Natural killer cell treated with Interleukin-12 subunit alpha and Interleukin-12 subunit beta and Interleukin-15 and Interleukin-18, amount 100 ng/mL, for 72 hours (primary cell): ENCODE results near the gene LZTR1. TPM values are rescaled to one million over a fixed set of nuclear protein-coding genes. Genes with fewer than 3 reads are reported as not detected.

ENCODE experiments used
- ATAC-seq, 2 donors: fragments of 150-1000 bp; cut with Tn5 transposase in 1 of 2; sonication (Bioruptor Pico), chemical (Tn5 transposase) in 1 of 2; 2 replicates each; pipeline ENCODE4 v1.10.0; 2021
- DNase-seq: peaks from one replicate; pipeline ENCODE4 v3.0.0; 2022; ENCODE audit warnings: low spot score
- H3K27ac Mint-ChIP-seq, 2 donors: 1 replicate in 1 of 2; 2 replicates in 1 of 2; pipeline ENCODE4 v1.8.0; 2022; ENCODE audit warnings: mixed read lengths in 2 of 2, mild to moderate bottlenecking in 1 of 2, moderate library complexity in 1 of 2
- H3K27me3 Mint-ChIP-seq, 2 donors: 1 replicate in 1 of 2; 2 replicates in 1 of 2; pipeline ENCODE4 v1.8.0; 2022; ENCODE audit warnings: mixed read lengths in 2 of 2
- H3K36me3 Mint-ChIP-seq: one replicate; pipeline ENCODE4 v1.8.0; 2022; ENCODE audit warnings: mixed read lengths
- H3K4me1 Mint-ChIP-seq, 2 donors: 1 replicate in 1 of 2; 2 replicates in 1 of 2; pipeline ENCODE4 v1.8.0; 2022; ENCODE audit warnings: low read depth in 2 of 2, mixed read lengths in 2 of 2, mild to moderate bottlenecking in 1 of 2
- H3K4me3 Mint-ChIP-seq: one replicate; pipeline ENCODE4 v1.8.0; 2022; ENCODE audit warnings: mixed read lengths
- H3K9me3 Mint-ChIP-seq: 2 replicates; pipeline ENCODE4 v1.8.0; 2022; ENCODE audit warnings: mixed read lengths
- total RNA-seq, 2 donors: library from RNA; stranded (reverse); gene quantifications; one replicate each; pipeline ENCODE4 v1.2.3, GENCODE V29; 2022

The LZTR1 gene
- total RNA-seq, 2 donors from 2014 or later, result 76.2 to 133 TPM

DNA sequence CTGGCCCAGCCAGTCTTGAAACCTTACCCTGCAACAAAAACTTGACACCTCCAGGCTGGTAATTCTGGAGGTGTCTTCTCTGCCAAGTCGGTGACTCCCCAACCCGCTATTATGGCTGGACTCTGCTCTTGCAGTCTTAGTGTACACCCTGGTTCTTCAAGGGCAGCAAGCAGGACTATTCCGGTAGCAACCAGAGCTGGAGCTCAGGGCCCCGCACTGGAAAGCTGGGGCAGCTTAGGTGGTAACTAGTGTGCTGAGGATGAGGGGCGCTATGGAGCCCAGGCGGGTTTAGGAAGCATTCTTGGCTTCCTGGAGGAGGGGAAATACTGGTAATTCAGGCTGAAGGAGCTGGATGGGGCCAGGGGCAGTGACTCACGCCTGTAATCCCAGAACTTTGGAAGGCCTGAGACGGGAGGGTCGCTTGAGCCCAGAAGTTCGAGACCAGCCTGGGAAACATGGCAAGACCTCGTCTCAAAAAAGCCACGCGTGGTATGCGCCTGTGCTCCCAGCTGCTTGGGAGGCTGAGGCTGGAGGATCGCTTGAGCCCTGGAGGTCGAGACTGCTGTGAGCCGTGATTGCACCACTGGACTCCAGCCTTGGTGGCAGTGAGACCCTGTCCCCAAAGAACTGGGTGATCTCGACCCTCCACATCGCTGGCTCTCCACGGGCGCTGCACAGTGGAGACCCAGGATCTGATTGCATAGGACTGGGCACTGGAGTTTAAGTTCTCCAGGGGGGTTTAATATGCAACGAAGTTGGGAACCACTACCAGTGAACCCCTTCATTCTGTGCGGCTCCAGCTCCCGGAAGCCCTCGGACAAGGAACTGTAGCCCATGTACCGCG is 25.6 kb upstream of the LZTR1 start:
- H3K36me3 Mint-ChIP-seq, result no peaks in the 10 kb centered on the region
- no peak for DNase-seq
- H3K4me1 Mint-ChIP-seq, result peaks cover 6 to 21% of the 10 kb centered on the region in 2 donors
- no peaks in the 10 kb centered on the region for H3K27me3 Mint-ChIP-seq
- peak in 1 of 2 donors; percentile 33 for ATAC-seq
- no peak overlapping the region for H3K4me3 Mint-ChIP-seq
- no peaks in the 10 kb centered on the region for H3K9me3 Mint-ChIP-seq
- H3K27ac Mint-ChIP-seq, result no peak overlapping the region

DNA sequence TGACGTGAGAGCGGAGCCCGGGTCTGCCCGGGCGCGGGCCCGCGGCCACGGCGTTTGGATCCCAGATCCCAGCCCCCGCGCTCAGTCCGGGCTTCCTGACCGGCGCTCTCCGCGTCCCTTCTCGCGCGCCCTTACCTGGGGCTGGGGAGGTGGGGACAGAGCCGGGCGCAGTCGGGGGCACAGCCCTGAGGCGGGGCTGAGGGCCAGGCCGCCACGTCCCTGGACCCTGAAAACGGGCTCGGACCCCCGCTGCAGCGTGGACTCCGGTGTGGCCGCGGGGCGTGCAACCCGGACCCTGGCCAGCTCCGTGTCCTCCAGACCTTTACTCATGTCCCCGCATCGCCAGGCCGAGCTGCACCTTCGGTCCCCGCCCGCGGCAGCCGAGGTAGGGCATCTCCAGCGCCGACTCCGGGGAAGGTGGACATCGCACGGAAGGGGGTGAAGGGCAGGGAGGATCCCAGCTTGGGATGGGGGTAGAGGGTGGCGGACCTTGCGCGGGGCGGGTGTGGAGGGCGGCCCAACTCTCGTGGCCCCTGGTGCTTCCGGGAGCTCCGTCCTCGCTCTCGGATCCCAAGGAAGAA is 24.9 kb upstream of the LZTR1 start:
- H3K36me3 Mint-ChIP-seq, result no peaks in the 10 kb centered on the region
- peaks cover 6 to 26% of the 10 kb centered on the region in 2 donors for H3K4me1 Mint-ChIP-seq
- peak overlapping the region; percentile 53 for H3K4me3 Mint-ChIP-seq
- DNase-seq, result no peak
- H3K27ac Mint-ChIP-seq, result peak overlapping the region in 1 of 2 donors; percentile 61
- H3K9me3 Mint-ChIP-seq, result no peaks in the 10 kb centered on the region
- H3K27me3 Mint-ChIP-seq, result no peaks in the 10 kb centered on the region
- ATAC-seq, result peak; percentile 39 to 50

DNA sequence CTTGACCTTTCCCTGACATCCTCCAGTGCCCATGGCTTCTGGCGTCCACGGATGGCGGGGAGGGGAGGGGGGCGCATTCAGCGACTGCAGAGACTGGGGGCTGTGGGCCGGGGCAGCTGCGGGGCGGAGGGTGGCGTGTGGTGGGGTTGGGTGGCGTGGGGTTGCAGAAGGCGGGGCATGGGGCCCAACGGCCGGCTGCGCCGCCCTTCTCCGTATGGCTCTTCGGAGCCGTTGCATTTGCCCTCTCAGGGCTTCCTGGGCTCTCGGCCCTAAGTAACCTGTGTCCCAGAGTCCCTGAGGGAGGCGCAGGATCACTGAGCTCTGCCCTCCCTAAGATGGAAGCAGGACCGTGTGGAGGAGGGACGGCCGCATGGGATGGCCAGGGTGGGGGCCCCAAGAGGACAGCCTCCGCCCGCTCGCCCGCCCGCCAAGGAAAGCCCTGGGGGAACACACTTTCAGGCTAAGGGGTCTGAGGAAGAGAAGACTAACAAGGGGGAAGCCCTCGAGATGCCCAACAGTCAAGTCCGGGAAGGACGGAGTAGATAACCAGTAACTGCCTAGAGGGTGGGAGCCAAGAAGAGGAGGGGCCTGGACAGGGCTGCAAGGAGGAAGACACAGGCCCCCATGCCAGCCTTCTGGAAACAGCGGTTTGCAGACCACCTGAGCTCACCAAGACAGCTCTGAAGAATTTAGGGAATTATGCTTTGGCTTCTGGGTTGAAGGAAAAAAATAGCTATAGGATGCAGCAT is 24.2 kb upstream of the LZTR1 start:
- Mint-ChIP-seq H3K4me3 (peak overlapping the region; percentile 53), H3K4me1 (peaks cover 6 to 22% of the 10 kb centered on the region in 2 donors), H3K27ac (peak overlapping the region in 1 of 2 donors; percentile 61), H3K9me3 (no peaks in the 10 kb centered on the region), H3K27me3 (no peaks in the 10 kb centered on the region), H3K36me3 (no peaks in the 10 kb centered on the region)
- ATAC-seq, result peak; percentile 54 to 83
- DNase-seq, result no peak

DNA sequence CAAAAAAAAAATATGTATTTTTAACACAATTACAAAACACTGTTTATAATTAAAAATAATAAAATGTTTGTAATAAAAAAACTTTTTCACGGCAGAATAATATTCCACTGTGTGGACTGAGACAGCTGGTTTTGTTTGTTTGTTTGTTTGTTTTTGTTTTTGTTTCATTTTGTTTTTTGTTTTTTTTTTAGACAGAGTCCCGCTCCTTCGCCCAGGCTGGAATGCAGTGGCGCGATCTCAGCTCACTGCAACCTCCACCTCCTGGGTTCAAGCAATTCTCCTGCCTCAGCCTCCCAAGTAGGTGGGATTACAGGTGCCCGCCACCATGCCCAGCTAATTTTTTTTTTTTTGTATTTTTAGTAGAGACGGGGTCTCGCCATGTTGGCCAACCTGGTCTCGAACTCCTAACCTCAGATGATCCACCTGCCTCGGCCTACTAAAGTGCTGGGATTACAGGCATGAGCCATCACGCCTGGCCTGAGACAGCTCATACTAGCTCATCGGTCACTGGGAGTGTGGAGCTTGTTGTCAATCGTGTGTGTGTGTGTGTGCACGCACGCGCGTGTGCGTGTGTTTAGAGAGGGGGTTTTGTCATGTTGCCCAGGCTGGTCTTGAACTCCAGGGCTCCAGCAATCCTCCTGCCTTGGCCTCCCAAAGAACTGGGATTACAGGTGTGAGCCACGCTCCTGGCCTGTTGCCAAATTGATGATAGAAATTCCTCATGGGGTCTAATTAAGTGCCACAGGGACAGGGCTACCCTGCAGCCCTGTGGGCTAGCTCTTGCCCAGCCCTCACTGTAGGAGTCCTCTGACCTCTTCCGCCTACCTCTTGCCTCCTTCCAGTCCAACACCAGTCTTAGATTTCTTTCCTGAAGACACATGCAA is 22.3 kb upstream of the LZTR1 start:
- no peak for ATAC-seq
- Mint-ChIP-seq H3K27ac (no peak overlapping the region), H3K4me3 (no peak overlapping the region), H3K9me3 (no peaks in the 10 kb centered on the region), H3K4me1 (peaks cover 11 to 23% of the 10 kb centered on the region in 2 donors), H3K36me3 (no peaks in the 10 kb centered on the region), H3K27me3 (peaks cover 7 to 8% of the 10 kb centered on the region in 2 donors)
- DNase-seq, result no peak

DNA sequence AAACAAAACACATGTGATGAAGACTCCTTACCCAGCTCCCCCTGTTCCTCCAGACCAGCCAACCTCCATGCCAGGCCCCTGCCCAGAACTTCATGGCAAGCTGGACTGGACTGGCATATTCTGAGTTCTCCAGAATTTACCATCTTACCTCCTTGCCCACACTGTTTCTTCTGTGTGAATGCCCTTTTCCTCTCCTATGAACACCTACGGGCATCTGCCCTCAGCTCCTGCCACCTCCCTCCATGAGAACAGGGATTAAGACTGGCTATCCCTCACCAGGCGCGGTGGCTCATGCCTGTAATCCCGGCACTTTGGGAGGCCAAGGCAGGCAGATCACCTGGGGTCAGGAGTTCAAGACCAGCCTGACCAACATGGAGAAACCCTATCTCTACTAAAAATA is 21.5 kb upstream of the LZTR1 start:
- ATAC-seq (no peak), DNase-seq (no peak)
- H3K27me3 Mint-ChIP-seq, result peaks cover 7 to 8% of the 10 kb centered on the region in 2 donors
- H3K27ac Mint-ChIP-seq, result no peak overlapping the region
- H3K9me3 Mint-ChIP-seq, result no peaks in the 10 kb centered on the region
- no peaks in the 10 kb centered on the region for H3K36me3 Mint-ChIP-seq
- no peak overlapping the region for H3K4me3 Mint-ChIP-seq
- peaks cover 11 to 23% of the 10 kb centered on the region in 2 donors for H3K4me1 Mint-ChIP-seq

DNA sequence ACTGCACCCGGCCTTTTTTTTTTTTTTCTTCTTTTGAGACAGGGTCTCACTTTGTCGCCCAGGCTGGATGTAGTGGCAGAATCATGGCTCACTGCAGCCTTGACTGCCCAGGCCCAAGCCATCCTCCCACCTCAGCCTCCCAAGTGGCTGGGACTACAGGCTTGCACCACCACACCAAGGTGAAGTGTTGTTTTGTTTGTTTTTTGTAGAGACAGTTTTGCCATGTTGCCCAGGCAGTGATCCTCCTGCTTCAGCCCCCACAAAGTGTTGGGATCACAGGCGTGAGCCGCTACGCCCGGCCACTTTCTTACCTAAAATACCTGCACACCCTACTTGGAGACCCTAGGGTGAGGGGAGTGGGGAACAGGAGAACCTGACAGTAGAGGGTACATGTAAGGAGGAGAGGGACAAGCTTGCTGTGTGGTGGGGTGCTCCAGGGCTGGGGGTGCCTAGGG is 19.6 kb upstream of the LZTR1 start:
- Mint-ChIP-seq H3K9me3 (no peaks in the 10 kb centered on the region), H3K4me1 (peaks cover 11 to 21% of the 10 kb centered on the region in 2 donors), H3K36me3 (no peaks in the 10 kb centered on the region), H3K27me3 (peaks cover 7 to 8% of the 10 kb centered on the region in 2 donors), H3K4me3 (no peak overlapping the region), H3K27ac (no peak overlapping the region)
- ATAC-seq (no peak), DNase-seq (no peak)

DNA sequence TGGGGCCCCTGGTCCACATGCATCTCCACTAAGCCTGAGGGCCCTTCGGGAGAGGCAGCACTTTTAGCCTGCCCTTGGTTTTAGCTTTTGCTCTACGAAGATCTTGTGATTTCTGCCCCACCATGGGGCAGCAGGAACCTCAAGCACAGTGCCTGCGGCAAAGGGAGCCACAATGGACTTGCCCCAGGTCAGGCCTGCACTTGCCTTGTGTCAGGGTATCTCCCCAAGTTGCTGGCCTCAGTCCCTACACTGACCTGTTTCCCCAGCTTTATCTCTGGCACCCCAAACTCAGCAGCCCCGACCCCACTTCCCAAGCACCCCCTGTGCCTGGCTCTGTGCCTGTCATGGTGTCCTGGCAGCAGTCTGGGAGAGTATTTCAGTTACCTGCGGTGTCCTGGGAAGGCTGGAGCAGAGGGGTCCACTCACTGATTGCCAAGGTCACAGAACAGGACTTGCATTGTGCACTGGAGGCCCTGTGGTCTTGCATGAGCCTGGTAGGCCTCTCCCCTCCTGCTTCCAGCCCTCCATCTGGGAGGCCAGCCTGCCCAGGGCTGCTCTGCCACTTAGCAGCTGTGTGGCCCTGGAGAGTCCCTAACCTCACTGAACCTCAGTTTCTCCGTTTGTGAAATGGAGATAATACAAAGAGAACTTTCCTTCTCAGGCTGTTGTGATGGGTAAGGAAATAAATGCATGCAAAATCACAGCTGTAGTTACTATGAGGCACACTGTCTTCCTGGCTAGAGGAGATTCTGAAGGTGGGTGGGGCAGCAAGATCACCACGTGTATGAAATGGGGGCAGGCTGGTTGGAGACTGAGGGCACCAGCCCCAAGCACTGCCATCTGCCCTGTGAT is 18.7 kb upstream of the LZTR1 start:
- Mint-ChIP-seq H3K27me3 (peaks cover 7 to 8% of the 10 kb centered on the region in 2 donors), H3K27ac (no peak overlapping the region), H3K9me3 (no peaks in the 10 kb centered on the region), H3K36me3 (no peaks in the 10 kb centered on the region), H3K4me1 (peaks cover 5 to 16% of the 10 kb centered on the region in 2 donors), H3K4me3 (no peak overlapping the region)
- ATAC-seq, result no peak
- no peak for DNase-seq

DNA sequence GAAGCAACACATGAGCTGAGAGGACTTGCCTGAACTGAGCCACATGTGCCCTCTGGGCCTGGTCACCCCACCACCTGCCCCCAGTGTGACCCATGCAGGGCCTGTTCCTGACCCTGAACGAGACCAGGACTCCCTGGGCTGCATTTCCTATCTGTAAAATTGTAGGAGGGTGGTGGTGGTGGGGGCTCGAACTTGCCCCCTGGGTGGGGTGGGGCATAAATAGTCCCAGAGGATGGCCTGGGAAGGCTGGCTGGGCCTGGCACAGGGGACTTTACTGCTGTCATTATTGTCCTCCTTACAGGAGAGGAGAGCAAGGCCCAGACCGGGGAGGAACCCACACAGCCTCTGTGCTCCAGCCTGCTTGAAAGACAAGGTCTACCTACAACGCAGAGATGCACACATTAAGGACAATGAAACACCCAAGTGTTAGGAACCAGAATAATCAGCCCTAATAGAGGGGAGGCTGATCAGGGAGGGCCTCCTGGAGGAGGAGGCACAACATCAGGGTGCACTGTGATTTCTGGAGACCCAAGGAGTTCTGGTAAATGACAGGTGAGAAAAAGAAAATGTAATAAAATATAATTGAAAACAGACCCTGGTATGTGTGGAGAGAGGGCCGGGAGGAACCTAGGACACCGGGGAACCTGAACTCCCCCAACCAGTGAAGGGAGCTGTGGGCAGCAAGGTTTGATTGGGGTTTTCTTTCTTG is 17.9 kb upstream of the LZTR1 start:
- Mint-ChIP-seq H3K4me1 (peaks cover 5 to 16% of the 10 kb centered on the region in 2 donors), H3K27ac (no peak overlapping the region), H3K27me3 (peaks cover 7 to 8% of the 10 kb centered on the region in 2 donors), H3K4me3 (peak overlapping the region; percentile 62), H3K36me3 (no peaks in the 10 kb centered on the region), H3K9me3 (no peaks in the 10 kb centered on the region)
- no peak for ATAC-seq
- DNase-seq, result no peak

DNA sequence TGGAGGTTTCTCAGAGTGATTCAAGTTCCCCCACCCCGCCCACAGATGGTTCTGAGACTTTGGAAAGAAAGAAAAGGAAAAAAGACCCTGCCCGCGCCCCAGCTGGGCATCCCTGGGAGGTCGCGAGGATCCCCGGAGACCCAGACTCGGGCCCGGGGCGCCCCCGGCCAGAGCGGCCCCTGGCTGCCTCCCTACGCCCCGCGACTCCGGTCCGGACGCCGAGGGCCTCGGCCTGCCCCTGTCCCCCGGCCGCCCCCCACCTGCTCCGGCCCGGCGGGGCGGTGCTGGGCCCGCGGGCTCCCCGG is 17.3 kb upstream of the LZTR1 start:
- no peak overlapping the region for H3K27ac Mint-ChIP-seq
- peaks cover 7 to 8% of the 10 kb centered on the region in 2 donors for H3K27me3 Mint-ChIP-seq
- DNase-seq, result no peak
- H3K4me1 Mint-ChIP-seq, result peaks cover 5 to 16% of the 10 kb centered on the region in 2 donors
- H3K9me3 Mint-ChIP-seq, result no peaks in the 10 kb centered on the region
- ATAC-seq, result no peak
- H3K36me3 Mint-ChIP-seq, result no peaks in the 10 kb centered on the region
- H3K4me3 Mint-ChIP-seq, result peak overlapping the region; percentile 62

DNA sequence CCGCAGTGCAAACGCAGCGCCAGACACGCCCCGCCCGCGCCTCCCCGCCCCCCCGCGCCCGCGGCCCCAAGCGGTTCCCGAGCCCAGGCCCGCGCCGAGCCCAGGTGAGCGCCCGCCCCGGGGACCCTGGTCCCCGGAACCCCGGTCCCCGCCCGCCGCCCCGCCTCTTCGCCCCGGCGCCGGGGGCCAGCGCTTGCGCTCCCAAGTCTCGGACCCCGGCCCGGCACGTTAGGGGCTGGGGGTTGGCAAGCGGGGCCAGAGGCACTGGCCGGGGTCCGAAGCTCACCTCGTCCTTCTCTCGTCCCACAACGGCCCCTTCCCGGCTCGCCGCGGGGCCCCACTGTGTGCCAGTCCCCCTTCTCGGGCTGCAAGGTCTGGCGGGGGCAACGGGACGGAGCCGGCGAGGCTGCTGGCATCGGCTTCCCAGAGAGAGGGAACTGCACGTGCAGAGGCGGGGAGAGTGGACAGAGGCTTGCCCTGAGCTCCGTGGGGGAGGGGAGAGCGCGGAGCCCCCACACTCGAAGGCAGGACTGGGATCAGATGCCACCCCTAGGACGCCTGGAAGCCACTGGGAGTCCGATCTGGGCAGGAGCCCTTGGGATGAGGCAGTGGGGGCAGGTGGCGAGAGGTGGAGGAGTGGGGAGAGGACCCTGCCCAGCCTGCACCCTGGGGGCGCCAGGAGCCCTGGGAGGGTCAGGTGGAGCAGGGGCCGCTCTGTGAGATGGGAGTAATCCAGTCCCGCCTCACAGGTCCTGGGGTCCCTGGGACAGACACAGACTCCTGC is 16.8 kb upstream of the LZTR1 start:
- Mint-ChIP-seq H3K27me3 (peaks cover 7 to 8% of the 10 kb centered on the region in 2 donors), H3K4me3 (no peak overlapping the region), H3K36me3 (no peaks in the 10 kb centered on the region), H3K27ac (no peak overlapping the region), H3K9me3 (no peaks in the 10 kb centered on the region), H3K4me1 (peaks cover 5 to 15% of the 10 kb centered on the region in 2 donors)
- DNase-seq, result no peak
- no peak for ATAC-seq

DNA sequence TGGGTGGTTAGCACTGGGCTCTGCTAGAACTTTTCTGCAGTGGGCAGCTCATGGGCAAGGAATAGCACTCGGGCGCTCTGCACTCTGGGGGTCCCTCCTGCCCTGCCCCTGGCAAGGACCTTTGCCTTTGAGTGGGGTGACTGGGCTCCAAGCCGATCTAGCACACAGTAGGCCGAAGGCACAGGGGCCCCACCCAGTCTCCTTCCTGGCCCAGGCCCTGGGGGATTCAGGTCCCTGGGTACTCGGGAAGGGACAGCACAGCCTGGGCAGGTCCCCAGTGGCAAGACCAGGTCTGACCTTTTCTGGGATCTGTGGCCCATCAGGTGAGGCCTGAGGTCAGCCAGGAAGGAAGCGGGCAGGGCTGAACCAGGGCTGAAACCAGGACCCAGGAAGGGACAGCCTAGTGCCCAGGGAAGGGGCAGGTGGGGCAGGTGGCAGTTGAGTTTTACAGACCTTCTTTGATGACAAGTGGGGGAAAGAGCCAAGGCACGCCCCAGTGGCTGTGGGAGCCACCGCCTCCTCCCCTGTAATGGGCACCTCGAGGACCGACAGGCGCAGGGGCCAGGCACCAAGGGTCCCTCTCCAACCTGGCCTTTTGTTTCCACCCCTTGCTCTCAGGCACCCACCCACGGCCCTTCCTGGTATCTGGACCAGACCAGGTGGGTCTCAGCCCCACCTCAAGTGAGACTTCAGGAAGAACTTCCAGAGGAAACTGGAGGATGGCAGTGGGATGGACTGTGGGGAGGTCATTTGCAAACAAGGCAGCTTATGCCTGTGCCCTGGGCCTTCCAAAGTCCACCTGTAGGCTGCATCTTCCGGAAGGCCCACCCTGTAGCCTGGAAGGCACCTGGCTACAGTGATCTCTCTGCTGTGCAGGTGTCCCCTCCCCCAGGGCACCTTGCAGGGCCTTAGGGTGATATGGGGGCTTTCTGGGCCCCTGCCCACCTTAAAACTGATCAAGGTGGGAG is 15.9 kb upstream of the LZTR1 start:
- Mint-ChIP-seq H3K4me1 (peaks cover 5 to 10% of the 10 kb centered on the region in 2 donors), H3K4me3 (no peak overlapping the region), H3K36me3 (no peaks in the 10 kb centered on the region), H3K27ac (no peak overlapping the region), H3K27me3 (peaks cover 7 to 8% of the 10 kb centered on the region in 2 donors), H3K9me3 (no peaks in the 10 kb centered on the region)
- DNase-seq (no peak), ATAC-seq (no peak)
